GM12878 (cell line): ENCODE measurements around the gene FILIP1L.

Experiments
- ATF3 ChIP-seq: IDR thresholded peaks from 2 replicates; pipeline ENCODE4 v1.6.1; 2011; ENCODE audit warnings: low read depth, mild to moderate bottlenecking, low read length, moderate library complexity, borderline replicate concordance; ENCODE audit errors: extremely low read depth
- BCL11A ChIP-seq: IDR thresholded peaks from 2 replicates; pipeline ENCODE4 v1.6.1; 2011; ENCODE audit warnings: low read depth, low read length
- EP300 ChIP-seq, 2 experiments: fragments of 150-350 bp in 1 of 2; IDR thresholded peaks; 2 replicates each; pipeline ENCODE4 v1.6.1; 2011 to 2012; ENCODE audit warnings: low read depth in 2 of 2, low read length in 2 of 2, borderline replicate concordance in 1 of 2, improper control_type of control experiment in 1 of 2, inconsistent platforms in 1 of 2; ENCODE audit not compliant: control insufficient read depth in 1 of 2
- ETV6 ChIP-seq, 2 experiments: fragments of 450-650 bp in 1 of 2; IDR thresholded peaks in 1 of 2; conservative IDR thresholded peaks in 1 of 2; 2 replicates each; pipeline ENCODE4 v1.6.1; 2014; ENCODE audit warnings: antibody characterized with exemption in 1 of 2, borderline replicate concordance in 1 of 2, low read depth in 1 of 2, mild to moderate bottlenecking in 1 of 2, moderate library complexity in 1 of 2
- MAX ChIP-seq: IDR thresholded peaks from 2 replicates; pipeline ENCODE4 v1.6.1; 2012; ENCODE audit warnings: low read depth, low read length, improper control_type of control experiment
- NR2F1 ChIP-seq: fragments of 450-650 bp; conservative IDR thresholded peaks from 2 replicates; pipeline ENCODE4 v1.6.1; 2017; ENCODE audit warnings: mild to moderate bottlenecking
- SPI1 ChIP-seq: IDR thresholded peaks from 2 replicates; pipeline ENCODE4 v1.6.1; 2011; ENCODE audit warnings: low read depth, mild to moderate bottlenecking, low read length, moderate library complexity, borderline replicate concordance; ENCODE audit not compliant: insufficient read depth
- YY1 ChIP-seq: IDR thresholded peaks from 2 replicates; pipeline ENCODE4 v1.6.1; 2011; ENCODE audit warnings: low read depth, mild to moderate bottlenecking, low read length
- TF ChIP-seq, protein P1 (sequence below), 3 experiments: IDR thresholded peaks in 2 of 3; conservative IDR thresholded peaks in 1 of 3; 2 replicates each; pipeline ENCODE4 v1.5.1; 2011; ENCODE audit warnings: low read depth in 3 of 3, low read length in 3 of 3, mild to moderate bottlenecking in 3 of 3, control low read depth in 2 of 3, moderate library complexity in 2 of 3, inconsistent platforms in 1 of 3, mixed read lengths in 1 of 3; ENCODE audit not compliant: control insufficient read depth in 2 of 3, insufficient read depth in 1 of 3; ENCODE audit errors: extremely low read depth in 1 of 3

DNA sequence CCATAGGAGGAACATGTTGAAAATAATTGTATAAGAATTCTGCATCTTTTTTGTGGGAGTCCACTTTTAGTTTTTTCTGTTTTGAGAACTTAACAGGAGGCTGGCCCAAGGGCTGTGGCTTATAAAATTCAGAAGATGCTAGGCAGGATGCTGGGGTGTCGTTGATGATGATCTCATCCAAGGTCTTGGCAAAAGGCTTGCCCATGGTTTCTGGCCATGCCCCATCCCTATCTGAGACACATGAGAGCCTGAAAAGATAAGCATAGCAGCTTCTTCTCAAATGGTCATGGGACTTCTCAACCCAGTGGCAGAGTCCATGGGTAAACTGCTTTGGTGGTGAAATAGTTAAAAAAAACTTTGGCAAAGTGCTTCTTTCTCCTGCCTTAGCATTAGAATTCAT lies 261.4 kb downstream of the FILIP1L start:
- TF ChIP-seq BCL11A: no peak
- TF ChIP-seq, protein P1, sequence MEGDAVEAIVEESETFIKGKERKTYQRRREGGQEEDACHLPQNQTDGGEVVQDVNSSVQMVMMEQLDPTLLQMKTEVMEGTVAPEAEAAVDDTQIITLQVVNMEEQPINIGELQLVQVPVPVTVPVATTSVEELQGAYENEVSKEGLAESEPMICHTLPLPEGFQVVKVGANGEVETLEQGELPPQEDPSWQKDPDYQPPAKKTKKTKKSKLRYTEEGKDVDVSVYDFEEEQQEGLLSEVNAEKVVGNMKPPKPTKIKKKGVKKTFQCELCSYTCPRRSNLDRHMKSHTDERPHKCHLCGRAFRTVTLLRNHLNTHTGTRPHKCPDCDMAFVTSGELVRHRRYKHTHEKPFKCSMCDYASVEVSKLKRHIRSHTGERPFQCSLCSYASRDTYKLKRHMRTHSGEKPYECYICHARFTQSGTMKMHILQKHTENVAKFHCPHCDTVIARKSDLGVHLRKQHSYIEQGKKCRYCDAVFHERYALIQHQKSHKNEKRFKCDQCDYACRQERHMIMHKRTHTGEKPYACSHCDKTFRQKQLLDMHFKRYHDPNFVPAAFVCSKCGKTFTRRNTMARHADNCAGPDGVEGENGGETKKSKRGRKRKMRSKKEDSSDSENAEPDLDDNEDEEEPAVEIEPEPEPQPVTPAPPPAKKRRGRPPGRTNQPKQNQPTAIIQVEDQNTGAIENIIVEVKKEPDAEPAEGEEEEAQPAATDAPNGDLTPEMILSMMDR (IDR thresholded peaks at IDR 0.05 in 2 of 3, conservative IDR thresholded peaks at IDR 0.05 in 1 of 3; ENCODE audit: control insufficient read depth in 2 of 3, extremely low read depth in 1 of 3, insufficient read depth in 1 of 3, low read depth in 3 of 3, low read length in 3 of 3): no peak
- TF ChIP-seq ATF3: no peak
- no peak for TF ChIP-seq ETV6 (conservative IDR thresholded peaks at IDR 0.05 in 1 of 2, IDR thresholded peaks at IDR 0.05 in 1 of 2; ENCODE audit: borderline replicate concordance in 1 of 2, low read depth in 1 of 2)
- TF ChIP-seq SPI1: no peak
- no peak for TF ChIP-seq YY1
- no peak for TF ChIP-seq EP300 (IDR thresholded peaks at IDR 0.05; ENCODE audit: borderline replicate concordance in 1 of 2, control insufficient read depth in 1 of 2, low read depth in 2 of 2, low read length in 2 of 2)
- no peak for TF ChIP-seq MAX
- no peak for TF ChIP-seq NR2F1
